Transverse colon (tissue), 4 donors: ENCODE measurements around the gene ANTXR2.

Experiments
- EP300 ChIP-seq: sonication (generic); formaldehyde crosslinking; IDR thresholded peaks from one replicate; pipeline ENCODE4 v1.6.1; 2017; ENCODE audit warnings: antibody characterized with exemption, low read depth
- POLR2A ChIP-seq: fragments of 450-650 bp; IDR thresholded peaks from one replicate; pipeline ENCODE4 v1.6.1; 2016; ENCODE audit warnings: antibody characterized with exemption, mild to moderate bottlenecking, moderate library complexity
- POLR2AphosphoS5 ChIP-seq, 3 donors: sonication (generic); formaldehyde crosslinking; IDR thresholded peaks; one replicate each; pipeline ENCODE4 v1.6.1; 2016; ENCODE audit warnings: antibody characterized with exemption in 3 of 3
- TF ChIP-seq, protein P1 (sequence below), 5 experiments: fragments of 200-600 bp in 3 of 5; fragments of 450-650 bp in 2 of 5; sonication (generic) in 3 of 5; IDR thresholded peaks; 1 replicate in 2 of 5; 2 replicates in 3 of 5; pipeline ENCODE4 v1.5.1; 2016 to 2017; ENCODE audit warnings: antibody characterized with exemption in 5 of 5, inconsistent platforms in 3 of 5, mild to moderate bottlenecking in 2 of 5, moderate library complexity in 1 of 5

DNA sequence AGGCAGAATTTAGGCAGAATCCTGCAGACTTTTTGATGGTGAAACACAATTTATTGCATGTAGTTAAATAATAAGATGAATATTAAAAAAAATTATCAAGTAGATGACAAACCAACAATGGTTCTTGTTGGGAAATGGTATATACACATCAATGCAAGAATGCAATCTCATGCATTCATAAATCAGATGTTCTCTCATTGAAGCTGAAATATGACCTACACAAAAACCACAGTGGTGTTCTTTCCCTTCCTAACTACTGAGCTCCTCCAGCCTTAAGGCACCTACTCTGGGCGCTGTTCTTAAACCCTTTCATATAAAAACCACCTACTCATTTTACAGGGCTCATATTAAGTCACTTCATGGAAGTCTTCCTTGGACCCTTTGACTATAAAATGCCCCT lies 64.1 kb downstream of the ANTXR2 start:
- TF ChIP-seq, protein P1, sequence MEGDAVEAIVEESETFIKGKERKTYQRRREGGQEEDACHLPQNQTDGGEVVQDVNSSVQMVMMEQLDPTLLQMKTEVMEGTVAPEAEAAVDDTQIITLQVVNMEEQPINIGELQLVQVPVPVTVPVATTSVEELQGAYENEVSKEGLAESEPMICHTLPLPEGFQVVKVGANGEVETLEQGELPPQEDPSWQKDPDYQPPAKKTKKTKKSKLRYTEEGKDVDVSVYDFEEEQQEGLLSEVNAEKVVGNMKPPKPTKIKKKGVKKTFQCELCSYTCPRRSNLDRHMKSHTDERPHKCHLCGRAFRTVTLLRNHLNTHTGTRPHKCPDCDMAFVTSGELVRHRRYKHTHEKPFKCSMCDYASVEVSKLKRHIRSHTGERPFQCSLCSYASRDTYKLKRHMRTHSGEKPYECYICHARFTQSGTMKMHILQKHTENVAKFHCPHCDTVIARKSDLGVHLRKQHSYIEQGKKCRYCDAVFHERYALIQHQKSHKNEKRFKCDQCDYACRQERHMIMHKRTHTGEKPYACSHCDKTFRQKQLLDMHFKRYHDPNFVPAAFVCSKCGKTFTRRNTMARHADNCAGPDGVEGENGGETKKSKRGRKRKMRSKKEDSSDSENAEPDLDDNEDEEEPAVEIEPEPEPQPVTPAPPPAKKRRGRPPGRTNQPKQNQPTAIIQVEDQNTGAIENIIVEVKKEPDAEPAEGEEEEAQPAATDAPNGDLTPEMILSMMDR (IDR thresholded peaks at IDR 0.05): no peak
- TF ChIP-seq POLR2A: no peak
- TF ChIP-seq POLR2AphosphoS5 (IDR thresholded peaks at IDR 0.05): no peak
- TF ChIP-seq EP300: no peak
